GM23338 (cell line): ENCODE measurements around the gene CACNG7. TPM values are rescaled to one million over a fixed set of nuclear protein-coding genes. Genes with fewer than 3 reads are reported as not detected.

Source experiments
- ATAC-seq: fragments of 200-7000 bp; cut with Tn5 transposase; 3 replicates; pipeline ENCODE4 v1.9.1; 2020
- DNase-seq: peaks from one replicate; pipeline ENCODE4 v3.0.0-alpha.2; 2015; ENCODE audit warnings: low spot score
- H2AFZ ChIP-seq: fragments of 200-600 bp; sonication (generic); 2 replicates; pipeline ENCODE4 v1.8.0; 2016; ENCODE audit warnings: antibody characterized with exemption, mild to moderate bottlenecking, moderate library complexity
- H3F3A ChIP-seq: fragments of 200-600 bp; sonication (generic); replicated peaks from 2 replicates; pipeline ENCODE4 v1.8.0; 2017; ENCODE audit warnings: antibody characterized with exemption, mixed run types, low read depth
- H3K27ac ChIP-seq: fragments of 200-600 bp; sonication (generic); 2 replicates; pipeline ENCODE4 v1.6.1; 2016; ENCODE audit warnings: low read depth
- H3K27me3 ChIP-seq: fragments of 200-600 bp; sonication (generic); 2 replicates; pipeline ENCODE4 v1.8.0; 2016; ENCODE audit warnings: mild to moderate bottlenecking, mixed run types, moderate library complexity; ENCODE audit not compliant: insufficient read depth
- H3K36me3 ChIP-seq: fragments of 200-600 bp; sonication (generic); 2 replicates; pipeline ENCODE4 v1.8.0; 2016; ENCODE audit warnings: mild to moderate bottlenecking; ENCODE audit not compliant: insufficient read depth
- H3K4me1 ChIP-seq: fragments of 200-600 bp; sonication (generic); 2 replicates; pipeline ENCODE4 v1.8.0; 2016; ENCODE audit warnings: mild to moderate bottlenecking, moderate library complexity; ENCODE audit not compliant: insufficient read depth
- H3K4me2 ChIP-seq: fragments of 200-600 bp; sonication (generic); 2 replicates; pipeline ENCODE4 v1.7.1; 2017; ENCODE audit warnings: mixed run types
- H3K4me3 ChIP-seq: fragments of 200-600 bp; sonication (generic); 2 replicates; pipeline ENCODE4 v1.6.1; 2016; ENCODE audit warnings: mixed run types
- H3K79me2 ChIP-seq: fragments of 200-600 bp; sonication (generic); replicated peaks from 2 replicates; pipeline ENCODE4 v1.8.0; 2017; ENCODE audit warnings: mild to moderate bottlenecking; ENCODE audit not compliant: insufficient read depth
- H3K9me2 ChIP-seq: fragments of 200-600 bp; sonication (generic); 2 replicates; pipeline ENCODE4 v1.8.0; 2017; ENCODE audit not compliant: insufficient read depth
- H4K20me1 ChIP-seq: fragments of 200-600 bp; sonication (generic); replicated peaks from 2 replicates; pipeline ENCODE4 v1.8.0; 2017; ENCODE audit warnings: mild to moderate bottlenecking; ENCODE audit not compliant: insufficient read depth
- H3K27ac Mint-ChIP-seq: 2 replicates; pipeline ENCODE4 v1.8.0; 2020; ENCODE audit warnings: inconsistent platforms, mild to moderate bottlenecking, moderate library complexity, mixed read lengths
- H3K27me3 Mint-ChIP-seq: 3 replicates; pipeline ENCODE4 v1.8.0; 2022; ENCODE audit warnings: low read depth, mild to moderate bottlenecking, moderate library complexity, mixed read lengths, inconsistent platforms; ENCODE audit not compliant: insufficient read depth, poor library complexity
- H3K36me3 Mint-ChIP-seq: 3 replicates; pipeline ENCODE4 v1.8.0; 2021; ENCODE audit warnings: low read depth, mild to moderate bottlenecking, inconsistent platforms, moderate library complexity, mixed read lengths
- H3K4me1 Mint-ChIP-seq: 3 replicates; pipeline ENCODE4 v1.8.0; 2020; ENCODE audit warnings: mild to moderate bottlenecking, inconsistent platforms, mixed read lengths
- H3K4me3 Mint-ChIP-seq: 3 replicates; pipeline ENCODE4 v1.8.0; 2021; ENCODE audit warnings: moderate library complexity, mild to moderate bottlenecking, inconsistent platforms, mixed read lengths
- H3K9me3 Mint-ChIP-seq: 3 replicates; pipeline ENCODE4 v1.8.0; 2020; ENCODE audit warnings: moderate library complexity, mild to moderate bottlenecking, inconsistent platforms, mixed read lengths
- CREB1 ChIP-seq: fragments of 250-450 bp; sonication (Bioruptor Pico); IDR thresholded peaks from 2 replicates; pipeline ENCODE4 v1.5.0; 2020; ENCODE audit warnings: low read depth, mild to moderate bottlenecking, moderate library complexity
- CTCF ChIP-seq, 2 experiments: fragments of 200-600 bp in 1 of 2; sonication (generic) in 1 of 2; conservative IDR thresholded peaks; 2 replicates each; pipeline versions ENCODE4 v1.5.1 to v1.6.1; 2016 to 2017; ENCODE audit warnings: antibody characterized with exemption in 2 of 2, low read depth in 2 of 2, mild to moderate bottlenecking in 2 of 2, moderate library complexity in 1 of 2
- EZH2 ChIP-seq: fragments of 200-600 bp; sonication (generic); IDR thresholded peaks from one replicate; pipeline ENCODE4 v1.8.0; 2017; ENCODE audit warnings: antibody characterized with exemption, mild to moderate bottlenecking, low read depth; ENCODE audit not compliant: unreplicated experiment
- EZH2phosphoT487 ChIP-seq: fragments of 200-600 bp; sonication (generic); IDR thresholded peaks from one replicate; pipeline ENCODE4 v1.8.1; 2018; ENCODE audit warnings: antibody characterized with exemption; ENCODE audit not compliant: unreplicated experiment
- POLR2AphosphoS5 ChIP-seq: IDR thresholded peaks from 2 replicates; pipeline ENCODE4 v1.6.1; 2016; ENCODE audit warnings: antibody characterized with exemption, low read depth
- REST ChIP-seq: IDR thresholded peaks from one replicate; pipeline ENCODE4 v1.6.1; 2018; ENCODE audit warnings: antibody characterized with exemption; ENCODE audit not compliant: unreplicated experiment
- STAT1 ChIP-seq: IDR thresholded peaks from one replicate; pipeline ENCODE4 v1.6.1; 2016; ENCODE audit warnings: antibody characterized with exemption; ENCODE audit not compliant: unreplicated experiment
- ZNF331 ChIP-seq: fragments of 250-450 bp; sonication (Bioruptor Pico); IDR thresholded peaks from 2 replicates; pipeline ENCODE4 v1.5.0; 2020; ENCODE audit warnings: low read depth, mild to moderate bottlenecking, moderate library complexity
- polyA plus RNA-seq: library from polyadenylated mRNA; unstranded; fragments of >200 nt; fragmentation: Nextera tagmentation; extraction: Ambion mirVana; gene quantifications from 2 replicates; pipeline ENCODE4 v1.2.1, GENCODE V29; 2016
- total RNA-seq: library from RNA; depleted of rRNA; stranded (reverse); fragments of >200 nt; shearing (Covaris generic); gene quantifications from 2 replicates; pipeline ENCODE4 v1.2.3, GENCODE V29; 2014
- TF ChIP-seq, protein P1 (sequence below): IDR thresholded peaks from 2 replicates; pipeline ENCODE4 v1.6.1; 2016; ENCODE audit warnings: antibody characterized with exemption

The CACNG7 gene
- total and polyA plus RNA-seq, 2 experiments from 2014 or later = 9.8 to 15.6 TPM

DNA sequence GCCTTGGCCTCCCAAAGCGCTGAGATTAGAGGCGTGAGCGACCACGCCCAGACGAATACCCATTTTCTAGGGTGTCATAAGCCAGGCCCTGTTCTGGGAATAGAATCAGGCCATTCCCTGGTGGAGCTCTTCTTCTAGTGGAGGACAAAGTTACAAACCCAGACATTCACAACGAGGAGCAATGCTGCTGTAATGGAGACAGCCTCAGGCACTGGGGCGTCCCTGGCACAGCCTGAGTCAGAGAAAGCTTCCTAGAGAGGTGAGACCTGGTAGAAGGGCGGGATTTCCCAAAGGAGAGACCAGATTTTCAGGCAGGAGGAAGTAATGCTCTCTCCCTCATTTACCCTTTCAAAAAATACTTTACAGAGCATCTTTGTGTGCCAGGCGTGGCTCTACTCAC, 14.4 kb upstream of the CACNG7 start (continued):
- TF ChIP-seq REST = no peak
- TF ChIP-seq, protein P1, sequence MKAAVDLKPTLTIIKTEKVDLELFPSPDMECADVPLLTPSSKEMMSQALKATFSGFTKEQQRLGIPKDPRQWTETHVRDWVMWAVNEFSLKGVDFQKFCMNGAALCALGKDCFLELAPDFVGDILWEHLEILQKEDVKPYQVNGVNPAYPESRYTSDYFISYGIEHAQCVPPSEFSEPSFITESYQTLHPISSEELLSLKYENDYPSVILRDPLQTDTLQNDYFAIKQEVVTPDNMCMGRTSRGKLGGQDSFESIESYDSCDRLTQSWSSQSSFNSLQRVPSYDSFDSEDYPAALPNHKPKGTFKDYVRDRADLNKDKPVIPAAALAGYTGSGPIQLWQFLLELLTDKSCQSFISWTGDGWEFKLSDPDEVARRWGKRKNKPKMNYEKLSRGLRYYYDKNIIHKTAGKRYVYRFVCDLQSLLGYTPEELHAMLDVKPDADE = no peak
- no peak for TF ChIP-seq EZH2phosphoT487
- TF ChIP-seq CTCF (conservative IDR thresholded peaks at IDR 0.05; ENCODE audit: low read depth in 2 of 2) = no peak
- no peak for TF ChIP-seq STAT1
- TF ChIP-seq CREB1 (CRISPR knock-in tag) = no peak
- no peak for TF ChIP-seq POLR2AphosphoS5

DNA sequence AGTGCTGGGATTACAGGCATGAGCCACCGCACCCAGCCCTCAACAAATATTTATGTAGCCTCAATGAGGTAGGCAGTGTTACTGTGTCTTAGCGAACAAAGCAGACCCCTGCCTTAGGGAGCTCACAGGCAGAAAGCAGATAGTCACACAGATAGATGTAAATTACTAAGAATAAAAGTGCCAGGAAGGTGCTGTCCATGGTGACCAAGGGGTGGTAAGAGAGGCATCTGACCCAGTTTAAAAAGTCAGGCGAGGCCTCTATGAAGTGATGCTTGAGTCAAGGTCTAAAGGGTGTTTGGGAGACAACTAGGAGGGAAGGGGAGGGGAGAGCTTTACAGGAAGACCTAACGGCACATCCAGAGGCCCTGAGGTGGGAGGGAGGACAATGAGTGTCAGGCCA, 12.4 kb upstream of the CACNG7 start:
- Histone ChIP-seq H3K9me2 (no peaks in the 10 kb centered on the region), H3K4me3 (no peak overlapping the region), H3K4me2 (0 out of 2 replicates have a peak overlapping the region, but pooled peaks have one; percentile 99), H3K27ac (no peak overlapping the region), H3K36me3 (peaks cover 9% of the 10 kb centered on the region; the same call in 1 of the 2 replicates), H3K4me1 (peaks cover 22% of the 10 kb centered on the region), H3K79me2 (no peaks in the 10 kb centered on the region), H4K20me1 (no peaks in the 10 kb centered on the region; the same call in 1 of the 2 replicates), H2AFZ (no peak overlapping the region), H3F3A (peaks cover 29% of the 10 kb centered on the region; the same call in 1 of the 2 replicates), H3K27me3 (no peaks in the 10 kb centered on the region)
- H3K36me3 Mint-ChIP-seq = peaks cover 22% of the 10 kb centered on the region
- DNase-seq (peak; percentile 43), ATAC-seq (no peak)
- H3K4me3 Mint-ChIP-seq = peak overlapping the region; percentile 5; the same call in 1 of the 3 replicates
- H3K27me3 Mint-ChIP-seq = peaks cover 30% of the 10 kb centered on the region
- no peaks in the 10 kb centered on the region; the same call in 2 of the 3 replicates for H3K9me3 Mint-ChIP-seq
- TF ChIP-seq EZH2phosphoT487 (no peak), REST (peak; percentile 74), EZH2 (no peak), ZNF331 (no peak), STAT1 (no peak), CREB1 (CRISPR knock-in tag) (no peak), CTCF (conservative IDR thresholded peaks at IDR 0.05; ENCODE audit: low read depth in 2 of 2) (no peak)
- H3K27ac Mint-ChIP-seq = no peak overlapping the region
- H3K4me1 Mint-ChIP-seq = peaks cover 44% of the 10 kb centered on the region
